HG03039 (cell line): Measurements from ENCODE around the gene PRR22.
"Not testable (repeated sequence)": the region's sequence is repeated elsewhere in the genome, so short reads cannot be mapped to it uniquely, and the experiment has no call there.

Experiments
- ATAC-seq: cut with Tn5 transposase; IDR thresholded peaks from one replicate; pipeline ENCODE4 v1.9.1; 2021; ENCODE audit warnings: mild to moderate bottlenecking, moderate library complexity; ENCODE audit not compliant: unreplicated experiment

Gene PRR22

GRCh38 chr19:5762608-5763217 is 21.8 kb downstream of the PRR22 start:
- no peak for ATAC-seq

- ATAC-seq: no peak
These were observed 30.8 kb downstream of the PRR22 start for GRCh38 chr19:5753743-5754142.

GRCh38 chr19:5751709-5752108 is 32.8 kb downstream of the PRR22 start:
- no peak for ATAC-seq

GRCh38 chr19:5749505-5749904 is 35.0 kb downstream of the PRR22 start:
- no peak for ATAC-seq

GRCh38 chr19:5748920-5749319 is 35.6 kb downstream of the PRR22 start:
- not testable (repeated sequence) for ATAC-seq

- ATAC-seq: not testable (repeated sequence)
These were observed 39.5 kb downstream of the PRR22 start for GRCh38 chr19:5744999-5745398.

- ATAC-seq: no peak
These were observed 40.9 kb downstream of the PRR22 start for GRCh38 chr19:5743630-5744029.

GRCh38 chr19:5742051-5742450 is 42.5 kb downstream of the PRR22 start:
- ATAC-seq: no peak

- ATAC-seq: no peak
These were observed 46.1 kb downstream of the PRR22 start for GRCh38 chr19:5738423-5738822.

GRCh38 chr19:5733172-5733571 is 51.4 kb downstream of the PRR22 start:
- ATAC-seq: not testable (repeated sequence)
